HG03025 (cell line): Measurements from ENCODE around the gene FAF1.
"Not testable (repeated sequence)": the region's sequence is repeated elsewhere in the genome, so short reads cannot be mapped to it uniquely, and the experiment has no call there.

Experiments
- ATAC-seq: cut with Tn5 transposase; IDR thresholded peaks from one replicate; pipeline ENCODE4 v1.9.1; 2021; ENCODE audit warnings: mild to moderate bottlenecking, moderate library complexity; ENCODE audit not compliant: unreplicated experiment, low FRiP score

Gene FAF1

DNA sequence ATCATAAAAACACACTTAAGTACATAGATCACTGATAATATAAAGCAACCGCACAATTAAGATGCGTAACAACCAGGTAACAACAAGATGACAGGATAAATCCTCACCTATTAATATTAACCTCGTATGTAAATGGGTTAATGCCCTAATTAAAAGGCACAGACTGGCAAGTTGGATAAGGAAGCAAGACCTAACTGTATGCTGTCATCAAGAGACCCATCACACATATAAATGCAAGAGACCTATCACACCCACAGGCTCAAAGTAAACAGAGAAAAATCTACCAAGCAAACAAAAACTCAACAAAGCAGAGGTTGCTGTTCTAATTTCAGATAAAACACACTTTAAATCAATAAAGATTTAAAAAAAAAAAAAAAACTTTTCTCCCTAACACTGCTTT lies 151.8 kb downstream of the FAF1 start:
- ATAC-seq: no peak

DNA sequence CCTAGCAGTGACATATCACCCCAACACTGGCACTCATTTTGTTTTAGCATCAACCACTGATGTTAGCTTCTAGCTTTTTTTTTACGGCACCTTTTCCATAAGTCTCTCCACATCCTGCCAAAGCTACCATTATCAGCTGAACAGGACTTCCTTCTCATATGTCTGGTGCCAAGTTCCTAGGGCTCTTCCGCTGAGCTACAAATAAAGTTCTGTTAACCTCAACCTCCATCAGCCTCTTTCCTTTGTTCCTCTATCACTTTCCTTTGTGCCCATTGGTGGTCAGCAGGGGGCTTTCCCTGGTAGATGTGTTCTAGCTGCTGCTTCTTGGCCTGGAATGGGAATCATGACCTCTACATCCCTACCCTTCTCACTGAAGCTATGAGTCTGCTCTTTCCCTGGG lies 163.8 kb downstream of the FAF1 start:
- no peak for ATAC-seq

DNA sequence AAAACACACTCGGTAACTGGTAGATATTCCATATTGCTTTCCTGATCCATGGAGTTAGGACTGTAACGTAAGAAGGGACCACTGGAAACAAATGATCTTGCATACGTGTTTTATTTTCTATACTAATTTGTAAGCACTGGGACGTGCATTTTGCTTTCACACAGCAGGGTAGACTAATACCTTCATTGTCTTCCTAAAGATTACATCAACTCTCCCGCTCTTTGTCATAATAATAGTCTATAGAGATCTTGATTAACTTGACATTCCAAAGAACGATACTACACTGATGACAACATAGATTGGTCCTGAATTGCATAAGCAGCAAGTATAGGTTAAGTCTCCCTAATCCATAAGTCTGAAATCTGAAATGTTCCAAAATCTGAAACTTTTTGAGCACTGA lies 166.5 kb downstream of the FAF1 start:
- ATAC-seq: no peak

DNA sequence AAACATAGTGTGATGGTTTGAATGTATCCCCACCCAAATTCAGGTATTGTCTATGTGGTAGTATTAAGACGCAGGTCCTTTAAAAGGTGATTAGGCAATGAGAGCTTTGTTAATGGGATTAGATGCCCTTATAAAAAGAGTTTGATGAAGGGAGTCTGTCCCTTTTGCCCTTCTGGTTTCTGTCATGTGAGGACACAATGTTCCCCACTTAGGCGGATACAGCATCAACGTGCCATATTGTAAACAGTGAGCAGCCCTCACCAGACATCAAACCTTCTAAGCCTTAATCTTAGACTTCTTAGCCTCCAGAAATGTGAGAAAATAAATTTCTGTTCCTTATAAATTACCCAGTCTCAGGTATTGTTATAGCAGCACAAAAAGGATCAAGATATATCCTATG lies 172.8 kb downstream of the FAF1 start:
- no peak for ATAC-seq

DNA sequence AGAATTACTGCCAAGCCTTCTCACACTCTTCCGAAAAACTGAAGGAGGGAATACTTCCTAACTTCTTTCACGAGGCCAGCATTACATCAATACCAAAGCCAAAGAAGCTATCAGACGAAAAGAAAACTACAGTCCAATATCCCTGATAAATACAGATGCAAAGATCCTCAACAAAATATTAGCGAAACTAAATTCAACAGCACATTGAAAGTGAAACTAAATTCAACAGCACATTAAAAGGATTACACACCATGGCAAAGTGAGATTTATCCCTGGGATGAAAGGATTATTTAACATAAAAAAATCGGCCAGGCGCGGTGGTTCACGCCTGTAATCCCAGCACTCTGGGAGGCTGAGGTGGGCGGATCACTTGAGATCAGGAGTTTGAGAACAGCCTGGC lies 176.8 kb downstream of the FAF1 start:
- ATAC-seq: no peak

DNA sequence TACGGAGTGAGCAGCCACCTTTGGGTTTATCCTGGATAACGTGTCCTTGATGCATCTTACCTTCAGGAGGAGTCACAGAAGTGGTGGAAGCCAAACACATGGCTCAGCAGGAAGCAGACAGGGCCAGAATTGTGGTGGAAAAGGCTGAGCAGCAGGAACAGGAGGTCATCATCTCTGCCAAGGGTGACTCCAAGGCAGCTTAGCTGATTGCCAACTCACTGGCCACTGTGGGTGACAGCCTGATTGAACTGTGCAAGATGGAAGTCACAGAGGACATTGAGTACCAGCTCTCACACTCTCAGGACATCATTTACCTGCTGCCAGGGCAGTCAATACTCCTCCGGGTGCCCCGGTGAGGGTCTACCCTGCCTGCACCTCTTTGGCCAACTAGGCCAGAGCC lies 179.3 kb downstream of the FAF1 start:
- no peak for ATAC-seq

DNA sequence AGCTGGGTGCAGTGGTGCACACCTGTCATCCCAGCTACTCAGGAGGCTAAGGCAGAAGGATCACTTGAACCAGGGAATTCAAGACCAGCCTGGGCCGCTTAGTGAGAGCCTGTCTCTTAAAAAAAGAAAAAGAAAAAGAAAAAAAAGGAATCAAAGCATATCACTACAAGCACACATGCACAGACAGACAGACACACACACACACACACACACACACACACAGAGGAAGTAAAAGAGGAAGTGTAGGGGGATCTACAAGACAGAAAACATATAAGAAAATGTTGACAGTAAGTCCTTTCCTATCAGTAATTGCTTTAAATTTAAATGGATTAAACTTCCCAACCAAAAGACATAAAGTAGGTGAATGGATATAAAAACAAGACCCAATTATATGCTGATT lies 180.3 kb downstream of the FAF1 start:
- ATAC-seq: no peak

DNA sequence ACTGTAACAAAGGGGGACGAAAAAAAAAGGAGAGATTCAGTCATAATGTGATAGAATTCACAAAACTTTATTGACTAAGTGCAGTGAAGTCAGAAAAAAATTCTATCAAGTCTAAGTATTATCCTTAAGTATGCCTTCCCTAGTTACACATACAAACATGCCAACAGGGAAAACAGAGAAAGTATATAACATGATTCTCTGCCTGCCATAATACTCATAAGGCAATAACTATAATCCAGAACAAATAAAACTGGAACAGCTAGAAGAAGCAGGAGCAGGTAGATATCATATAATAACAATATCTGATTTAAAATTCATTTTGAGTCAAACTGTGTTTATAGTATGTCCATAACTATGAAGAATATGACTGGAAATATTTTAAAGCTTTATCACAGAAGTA lies 184.3 kb downstream of the FAF1 start:
- ATAC-seq: no peak

DNA sequence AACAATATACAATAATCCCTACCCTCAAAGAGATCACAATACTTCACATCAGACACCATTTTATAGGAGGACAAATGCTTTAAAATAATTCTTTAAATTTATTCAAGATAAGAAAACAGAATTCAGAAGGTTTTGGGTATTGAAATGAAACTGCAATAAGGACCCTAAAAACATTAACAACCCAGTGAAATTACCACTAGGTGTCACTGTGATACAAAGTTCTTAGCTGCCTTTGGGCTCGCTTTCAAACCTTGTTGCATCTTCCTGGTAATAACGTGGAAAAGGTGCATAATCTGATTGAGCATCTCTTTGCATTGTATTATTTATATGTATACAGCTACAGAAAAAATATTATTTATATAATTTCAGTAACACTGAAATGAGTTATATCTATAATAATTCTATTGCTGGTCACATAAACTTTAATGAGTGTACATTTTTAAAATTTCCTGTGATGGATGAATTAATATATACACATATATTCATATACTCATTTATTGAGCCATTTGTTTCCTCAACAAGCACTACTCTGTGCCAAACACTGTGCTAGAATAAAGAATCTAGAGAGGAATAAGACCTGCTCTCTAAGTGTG lies 185.2 kb downstream of the FAF1 start:
- no peak for ATAC-seq

DNA sequence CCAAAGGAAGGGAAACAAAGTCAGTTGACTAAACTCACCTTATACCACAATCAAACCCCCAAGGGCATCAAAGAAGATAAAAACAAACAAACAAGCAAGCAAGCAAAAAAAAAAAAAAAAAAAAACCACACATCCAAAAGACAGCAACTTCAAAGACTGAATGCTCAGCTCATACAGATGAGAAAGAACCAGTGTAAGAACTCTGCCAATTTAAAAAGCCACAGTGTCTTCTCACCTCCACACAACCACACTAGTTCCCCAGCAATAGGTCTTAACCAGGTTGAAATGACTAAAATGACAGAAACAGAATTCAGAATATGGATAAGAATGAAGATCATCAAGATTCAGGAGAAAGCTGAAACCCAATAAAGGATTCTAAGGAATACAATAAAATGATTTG lies 193.4 kb downstream of the FAF1 start:
- ATAC-seq: no peak

DNA sequence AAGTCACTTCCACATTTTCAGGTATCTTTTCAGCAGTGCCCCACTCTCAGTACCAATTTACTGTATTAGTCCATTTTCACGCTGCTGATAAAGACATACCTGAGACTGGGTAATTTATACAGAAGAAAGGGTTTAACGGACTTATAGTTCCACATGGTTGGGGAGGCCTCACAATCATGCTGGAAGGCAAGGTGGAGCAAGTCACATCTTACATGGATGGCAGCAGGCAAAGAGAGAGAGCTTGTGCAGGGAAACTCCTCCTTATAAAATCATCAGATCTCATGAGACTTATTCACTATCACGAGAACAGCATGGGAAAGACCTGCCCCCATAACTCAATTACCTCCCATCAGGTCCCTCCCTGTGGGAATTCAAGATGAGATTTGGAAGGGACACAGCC lies 203.5 kb downstream of the FAF1 start:
- ATAC-seq: not testable (repeated sequence)

DNA sequence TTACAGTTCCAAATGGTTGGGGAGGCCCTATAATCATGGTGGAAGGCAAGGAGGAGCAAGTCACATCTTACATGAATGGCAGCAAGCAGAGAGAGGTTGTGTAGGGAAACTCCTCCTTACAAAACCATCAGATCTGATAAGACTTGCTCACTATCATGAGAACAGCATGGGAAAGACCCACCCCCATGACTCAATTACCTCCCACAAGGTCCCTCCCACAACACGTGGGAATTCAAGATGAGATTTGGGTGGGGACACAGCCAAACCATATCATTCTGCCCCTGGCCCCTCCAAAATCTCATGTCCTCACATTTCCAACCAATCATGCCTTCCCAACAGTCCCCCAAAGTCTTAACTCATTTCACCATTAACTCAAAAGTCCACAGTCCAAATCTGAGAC lies 205.3 kb downstream of the FAF1 start:
- not testable (repeated sequence) for ATAC-seq

DNA sequence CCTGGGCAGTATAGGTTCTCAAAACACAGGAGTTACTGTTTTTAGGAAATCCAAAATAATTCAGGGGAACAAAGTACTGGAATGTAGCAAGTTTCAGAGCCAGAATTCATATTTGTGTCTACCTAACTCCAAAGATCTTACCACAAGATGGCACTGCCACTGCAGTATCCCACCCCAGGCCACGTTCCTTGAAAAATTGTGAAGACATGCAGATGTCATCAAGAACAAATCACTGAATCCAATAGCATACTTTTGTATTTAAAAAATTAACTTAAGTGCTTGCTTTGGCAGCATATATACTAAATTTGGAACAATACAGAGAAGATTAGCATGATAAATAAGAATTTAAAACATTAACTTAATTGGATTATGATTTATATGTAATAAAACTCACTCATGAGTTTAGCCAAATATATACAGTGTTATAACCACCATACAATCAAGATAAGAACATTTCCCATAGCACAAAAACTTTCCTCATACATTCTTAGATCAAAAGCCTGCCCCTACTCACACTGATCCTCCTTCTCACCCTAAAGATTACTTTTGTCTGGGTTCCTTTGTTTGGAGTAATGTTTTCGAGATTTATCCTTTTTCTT lies 209.9 kb downstream of the FAF1 start:
- ATAC-seq: no peak

DNA sequence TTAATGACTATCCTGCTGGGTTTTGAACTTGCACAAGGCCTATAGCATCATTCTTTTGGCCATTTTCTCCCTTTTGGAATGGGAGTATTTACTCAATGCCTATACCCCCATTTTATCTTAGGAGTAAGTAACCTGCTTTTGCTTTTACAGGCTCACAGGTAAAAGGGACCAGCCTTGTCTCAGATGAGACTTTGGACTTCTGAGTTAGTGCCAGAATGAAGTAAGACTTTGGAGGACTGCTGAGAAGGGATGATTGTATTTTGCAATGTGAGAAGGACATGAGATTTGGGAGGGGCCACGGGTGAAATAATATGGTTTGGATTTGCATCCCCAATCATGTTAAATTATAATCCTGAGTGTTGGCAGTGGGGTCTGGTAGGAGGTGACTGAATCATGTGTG lies 212.7 kb downstream of the FAF1 start:
- ATAC-seq: no peak

DNA sequence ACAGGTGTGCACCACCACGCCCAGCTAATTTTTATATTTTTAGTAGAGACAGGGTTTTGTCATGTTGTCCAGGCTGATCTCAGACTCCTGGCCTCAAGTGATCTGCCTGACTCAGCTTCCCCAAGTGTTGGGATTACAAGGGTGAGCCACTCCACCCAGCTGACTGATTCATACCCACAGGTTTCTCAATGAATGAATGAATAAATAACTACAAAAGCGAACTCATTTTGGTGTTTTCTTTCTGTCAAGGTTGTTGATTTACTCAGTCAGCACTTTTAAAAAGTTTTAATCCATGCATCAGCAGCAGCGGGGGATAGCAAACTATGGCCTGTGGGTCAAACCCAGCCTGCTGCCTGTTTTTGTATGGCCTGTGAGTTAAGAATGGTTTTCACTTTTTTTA lies 217.5 kb downstream of the FAF1 start:
- ATAC-seq: no peak

DNA sequence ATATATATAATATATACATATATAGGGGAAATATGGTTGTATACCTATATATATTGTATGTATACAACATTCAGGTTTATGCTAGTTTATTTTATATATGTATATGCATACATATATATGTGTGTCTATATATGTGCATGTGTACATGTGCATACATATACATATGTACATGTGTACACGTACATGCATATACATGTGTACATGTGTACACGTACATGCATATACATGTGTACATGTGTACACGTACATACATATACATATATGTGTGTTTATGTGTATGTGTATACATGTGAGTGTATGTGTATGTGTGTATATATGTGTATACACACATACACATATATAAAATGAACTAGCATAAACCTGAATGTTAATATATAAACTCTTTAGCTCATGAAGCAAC lies 220.9 kb downstream of the FAF1 start:
- ATAC-seq: no peak

DNA sequence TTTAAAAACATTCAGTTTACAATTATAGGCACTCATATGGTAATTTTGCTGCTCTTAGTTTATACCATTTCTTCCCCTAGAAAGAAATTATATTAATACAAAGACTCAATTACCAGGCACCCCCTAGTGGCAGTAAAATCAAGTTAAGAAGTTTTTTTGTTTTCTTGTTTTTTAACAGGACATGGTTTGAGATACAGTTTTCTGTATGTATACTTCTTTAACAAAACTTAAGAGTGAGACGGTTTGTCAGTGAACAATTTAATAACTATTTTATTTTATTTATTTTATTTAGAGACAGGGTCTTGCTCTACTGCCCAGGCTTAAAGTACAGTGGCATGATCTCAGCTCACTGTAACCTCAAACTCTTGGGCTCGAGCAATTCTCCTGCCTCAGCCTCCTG lies 224.6 kb downstream of the FAF1 start:
- ATAC-seq: no peak

DNA sequence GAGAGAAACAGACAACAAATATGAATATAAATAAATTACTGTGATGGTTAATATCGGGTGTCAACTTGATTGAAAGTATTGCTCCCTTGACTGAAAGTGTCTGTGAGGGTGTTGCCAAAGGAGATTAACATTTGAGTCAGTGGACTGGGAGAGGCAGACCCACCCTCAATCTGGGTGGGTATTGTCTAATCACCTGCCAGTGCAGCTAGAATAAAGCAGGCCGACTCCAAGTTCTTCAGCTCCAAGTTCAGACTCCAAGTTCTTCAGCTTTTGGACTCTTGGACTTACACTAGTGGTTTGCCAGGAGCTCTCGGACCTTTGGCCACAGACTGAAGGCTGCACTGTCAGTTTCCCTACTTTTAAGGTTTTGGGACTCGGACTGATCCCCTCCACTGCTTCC lies 232.5 kb downstream of the FAF1 start:
- not testable (repeated sequence) for ATAC-seq

DNA sequence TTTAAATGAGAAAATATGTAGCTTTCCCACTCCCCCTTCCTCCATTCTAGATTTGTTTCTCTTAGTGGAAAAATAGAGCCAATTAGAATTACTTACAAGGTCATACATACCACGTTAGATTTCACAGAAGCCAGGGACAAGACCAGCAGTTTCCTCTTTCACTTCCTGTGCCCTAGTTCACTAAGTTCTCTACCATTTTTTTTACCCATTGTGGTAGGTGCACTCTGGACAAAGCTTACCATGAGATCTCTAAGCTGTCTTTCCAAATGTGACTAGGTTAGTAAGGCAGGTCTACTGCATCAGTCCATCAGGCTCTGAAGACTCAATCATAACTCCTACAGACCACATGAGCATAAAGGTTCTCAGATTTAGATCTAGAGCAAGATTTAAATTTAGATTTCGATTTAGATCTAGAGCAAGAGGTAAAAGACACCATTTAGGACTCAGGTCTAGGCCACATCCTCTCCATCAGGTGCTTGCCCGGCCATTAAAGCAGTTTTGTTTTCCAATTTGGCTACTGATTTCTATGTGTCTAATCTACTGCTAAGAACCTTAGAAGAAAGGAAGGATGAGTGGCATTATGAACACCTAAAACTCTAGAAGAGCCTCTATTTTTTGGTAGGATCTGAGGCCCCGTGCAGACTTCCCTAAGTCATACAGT lies 235.3 kb downstream of the FAF1 start:
- ATAC-seq: peak; percentile 81

DNA sequence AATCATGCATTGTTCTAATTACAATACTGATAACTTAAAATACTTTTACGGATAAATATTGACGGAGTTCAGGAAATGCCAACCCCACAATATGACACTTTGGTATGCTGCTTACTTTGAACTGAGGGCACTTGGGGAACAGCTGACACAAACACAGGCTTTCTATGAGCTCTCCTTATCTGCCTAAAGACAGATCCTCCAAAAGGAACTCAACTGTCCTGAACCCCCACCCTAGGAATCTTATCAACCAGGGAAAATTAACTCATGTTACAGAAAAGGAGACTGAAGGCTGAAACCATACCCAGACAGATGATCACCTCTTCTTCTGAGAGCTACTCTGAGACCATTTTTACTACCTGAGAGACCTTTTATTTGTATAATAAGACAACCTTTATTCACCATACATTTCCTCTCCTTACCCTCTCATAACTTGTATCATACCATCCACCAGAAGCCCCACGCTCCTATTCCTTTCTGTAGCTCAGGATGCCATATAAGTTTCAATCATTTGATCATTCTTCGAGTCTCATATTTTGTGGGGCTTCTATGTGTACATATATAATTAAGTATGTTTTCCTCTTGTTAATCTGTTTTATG lies 239.5 kb downstream of the FAF1 start:
- no peak for ATAC-seq

DNA sequence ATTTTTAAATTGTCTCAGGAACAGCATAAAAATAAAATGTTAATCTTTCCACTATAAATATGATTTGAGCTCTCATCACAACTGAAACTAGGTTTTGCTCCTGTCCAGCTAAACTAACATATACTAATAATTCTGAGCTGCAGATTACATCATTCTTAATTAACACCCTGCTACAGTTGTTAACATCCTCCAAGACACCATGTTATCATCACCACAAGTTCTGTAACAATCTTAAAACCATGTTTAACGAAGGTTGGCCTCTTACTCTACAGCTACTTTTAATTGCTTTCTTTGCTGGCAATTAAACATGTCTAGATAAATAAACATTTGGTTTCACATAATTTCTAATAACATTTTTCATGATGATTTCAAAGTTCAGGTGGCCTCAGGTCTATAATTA lies 240.9 kb downstream of the FAF1 start:
- ATAC-seq: no peak

DNA sequence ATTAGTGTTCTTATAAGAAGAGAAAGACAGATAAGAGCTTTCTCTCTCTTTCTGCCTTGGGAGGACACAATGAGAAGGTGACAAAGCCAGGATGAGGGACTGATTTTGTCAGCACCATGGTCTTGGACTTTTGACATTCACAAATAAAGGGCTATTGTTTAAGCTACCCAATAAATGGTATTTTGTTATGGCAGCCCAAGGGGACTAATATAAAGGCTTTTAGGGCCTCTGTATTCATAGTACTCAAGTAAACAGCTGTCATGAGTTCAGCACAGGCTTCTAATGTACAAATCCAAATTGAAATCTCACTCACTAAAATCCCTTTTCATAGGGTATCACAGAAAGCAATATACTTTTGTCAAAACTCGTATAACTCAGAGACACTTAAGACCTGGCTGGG lies 242.7 kb downstream of the FAF1 start:
- no peak for ATAC-seq
